ENCODE data around the gene KIAA1958.

KIAA1958 gene

DNA sequence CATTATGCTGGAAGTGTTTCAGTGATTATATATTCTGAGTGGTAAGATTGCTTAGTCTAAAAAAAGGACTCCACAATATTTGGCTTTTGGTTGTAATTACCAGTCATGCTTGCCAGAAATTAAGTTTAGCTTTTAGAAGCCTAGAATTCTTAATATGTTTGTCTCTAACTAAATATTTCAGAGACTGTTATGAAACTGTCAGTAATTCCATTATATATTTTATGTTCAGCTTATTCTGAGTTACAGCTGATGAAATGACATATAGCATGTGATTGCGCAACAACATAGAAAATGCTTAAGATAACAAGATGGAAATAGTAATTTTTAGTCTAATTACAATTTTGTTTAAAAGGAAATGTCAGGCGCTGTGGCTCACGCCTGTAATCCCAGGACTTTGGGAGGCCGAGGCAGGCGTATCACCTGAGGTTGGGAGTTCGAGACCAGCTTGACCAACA lies 44.2 kb downstream of the KIAA1958 start:
- peak; percentile 72 to 80 for DNase-seq (ENCODE audit: low read depth in 2 of 2)

DNA sequence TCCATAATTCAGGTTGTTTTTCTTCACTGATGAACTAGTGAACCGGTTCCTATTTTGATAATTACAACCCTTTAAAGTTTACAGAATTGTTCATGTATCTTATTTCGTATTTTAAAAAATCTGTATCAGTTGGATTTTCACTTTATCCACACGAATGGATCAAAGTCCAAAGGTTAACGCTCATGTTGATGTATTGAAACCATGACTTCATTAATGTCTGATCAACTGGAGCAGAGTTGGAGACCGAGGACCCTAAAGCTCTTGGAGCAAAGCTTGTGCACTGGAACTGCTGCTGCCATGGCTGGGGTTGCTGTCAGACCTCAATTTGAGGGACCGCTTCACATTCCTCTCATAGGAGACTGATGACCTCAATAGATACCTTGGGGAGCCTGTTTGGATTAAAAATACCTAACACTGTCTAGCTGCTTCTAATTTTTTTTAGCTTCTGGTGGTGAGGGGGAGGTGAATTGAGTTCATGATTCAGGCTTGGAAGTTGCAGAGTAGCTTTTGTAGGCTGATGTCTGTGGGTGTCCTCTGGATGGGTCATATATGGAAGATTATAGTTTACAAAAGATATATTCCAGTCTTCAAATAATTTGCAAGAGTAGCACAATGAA lies 45.1 kb downstream of the KIAA1958 start:
- DNase-seq (ENCODE audit: low read depth in 2 of 2) = peak; percentile 56 to 60

DNA sequence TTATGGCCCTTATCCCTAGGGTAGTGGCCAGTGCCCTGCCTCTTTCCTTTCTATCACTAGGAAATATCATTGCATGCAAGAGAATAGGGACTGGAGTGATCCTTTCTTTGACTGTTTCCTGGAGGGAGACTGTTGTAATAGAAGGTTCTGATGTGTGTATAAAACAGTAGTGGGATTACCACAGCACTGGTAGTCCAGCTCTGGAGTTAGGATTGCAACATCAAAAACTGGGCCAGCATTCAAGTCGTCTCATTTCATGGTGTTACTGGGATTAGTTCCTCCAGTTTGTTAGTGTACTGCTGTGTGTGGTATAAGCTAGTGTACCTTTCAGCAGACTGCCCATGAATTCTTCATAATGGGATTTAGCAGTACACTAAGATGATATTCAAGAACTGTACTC lies 45.8 kb downstream of the KIAA1958 start:
- peak; percentile 59 to 62 for DNase-seq (ENCODE audit: low read depth in 2 of 2)

DNA sequence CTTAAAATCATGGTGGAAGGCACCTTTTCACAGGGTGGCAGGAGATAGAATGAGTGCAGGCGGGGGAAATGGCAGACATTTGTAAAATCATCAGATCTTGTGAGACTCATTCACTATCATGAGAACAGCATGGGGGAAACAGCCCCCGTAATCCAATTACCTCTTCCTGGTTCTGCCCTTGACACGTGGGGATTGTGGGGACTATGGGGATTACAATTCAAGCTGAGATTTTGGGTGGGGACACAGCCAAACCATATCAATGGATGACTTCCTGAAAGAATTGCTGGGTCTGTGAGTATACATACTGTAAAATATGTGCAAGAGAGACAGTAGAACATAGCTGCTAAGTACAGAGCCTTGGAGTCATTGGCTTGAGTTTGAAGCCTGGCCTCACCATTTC lies 47.0 kb downstream of the KIAA1958 start:
- DNase-seq (ENCODE audit: low read depth in 2 of 2) = no peak

DNA sequence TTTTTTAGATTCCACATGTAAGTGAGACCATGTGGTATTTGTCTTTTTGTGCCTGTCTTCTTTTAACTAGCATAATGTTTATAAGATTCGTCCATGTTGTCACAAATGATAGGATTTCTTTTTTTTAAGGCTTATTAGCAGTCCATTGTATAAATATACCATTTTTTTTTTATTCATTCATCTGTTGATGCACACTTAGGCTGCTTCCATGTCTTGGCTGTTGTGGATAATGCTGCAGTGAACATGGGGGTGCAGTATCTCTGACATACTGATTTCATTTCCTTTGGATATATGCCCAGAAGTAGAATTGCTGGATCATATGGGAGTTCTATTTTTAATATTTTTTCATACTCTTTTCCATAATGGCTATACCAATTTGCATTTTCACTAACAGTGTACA lies 48.7 kb downstream of the KIAA1958 start:
- peak in 1 of 2 experiments; percentile 76 for DNase-seq (ENCODE audit: low read depth in 2 of 2)

DNA sequence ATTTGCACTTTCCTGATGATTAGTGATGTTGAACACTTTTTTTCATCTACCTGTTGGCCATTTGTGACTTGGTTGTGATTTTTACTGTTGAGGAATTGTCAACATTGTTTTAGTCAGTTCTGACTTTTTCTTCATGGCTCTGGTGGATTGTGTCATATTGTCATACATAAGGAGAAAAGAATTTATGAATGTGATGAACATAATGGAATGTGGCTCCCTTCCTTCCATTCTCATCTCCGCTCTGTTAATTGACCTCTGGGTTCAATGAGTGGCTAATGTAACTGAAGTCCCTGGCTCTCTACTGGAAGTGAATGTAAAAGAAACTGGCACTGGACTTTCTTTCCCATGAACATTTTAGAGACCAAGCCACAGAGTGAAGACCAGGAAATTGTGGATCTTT lies 49.2 kb downstream of the KIAA1958 start:
- peak in 1 of 2 experiments; percentile 48 for DNase-seq (ENCODE audit: low read depth in 2 of 2)

DNA sequence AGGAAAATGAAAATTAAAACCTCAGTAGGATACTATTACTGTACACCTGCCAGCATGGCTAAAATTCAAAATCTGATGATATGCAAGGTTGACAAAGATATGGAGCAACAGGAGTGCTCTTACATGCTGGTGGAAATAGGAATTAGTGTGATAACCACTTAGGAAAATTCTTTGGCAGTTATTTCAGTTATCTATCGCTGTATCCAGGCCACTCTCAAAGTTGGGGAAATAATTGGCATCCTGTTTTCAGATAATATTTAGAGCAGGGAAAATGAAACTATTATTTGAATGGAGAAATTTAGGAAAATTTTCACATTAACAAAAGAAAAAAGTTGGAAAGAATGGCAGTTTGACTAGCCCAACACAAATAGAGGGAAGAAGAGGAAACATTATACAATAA lies 50.9 kb downstream of the KIAA1958 start:
- no peak for DNase-seq (ENCODE audit: low read depth in 2 of 2)

DNA sequence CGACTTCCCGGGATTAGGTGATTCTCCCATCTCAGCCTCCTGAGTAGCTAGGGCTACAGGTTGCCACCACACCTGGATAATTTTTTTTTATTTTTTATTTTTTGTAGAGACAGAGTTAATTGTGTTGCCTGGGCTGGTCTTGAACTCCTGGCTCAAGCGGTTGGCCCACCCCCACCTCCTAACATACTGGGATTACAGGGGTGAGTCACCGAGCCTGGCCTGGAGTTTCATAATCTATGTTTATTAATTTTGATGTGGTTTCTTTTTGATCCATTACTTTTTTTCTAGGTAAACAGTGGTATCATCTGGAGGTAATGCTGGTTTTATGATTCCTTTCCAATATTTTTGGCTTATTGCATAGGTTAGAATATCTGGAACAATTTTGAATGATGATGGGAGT lies 54.2 kb downstream of the KIAA1958 start:
- DNase-seq (ENCODE audit: low read depth in 2 of 2) = no peak

DNA sequence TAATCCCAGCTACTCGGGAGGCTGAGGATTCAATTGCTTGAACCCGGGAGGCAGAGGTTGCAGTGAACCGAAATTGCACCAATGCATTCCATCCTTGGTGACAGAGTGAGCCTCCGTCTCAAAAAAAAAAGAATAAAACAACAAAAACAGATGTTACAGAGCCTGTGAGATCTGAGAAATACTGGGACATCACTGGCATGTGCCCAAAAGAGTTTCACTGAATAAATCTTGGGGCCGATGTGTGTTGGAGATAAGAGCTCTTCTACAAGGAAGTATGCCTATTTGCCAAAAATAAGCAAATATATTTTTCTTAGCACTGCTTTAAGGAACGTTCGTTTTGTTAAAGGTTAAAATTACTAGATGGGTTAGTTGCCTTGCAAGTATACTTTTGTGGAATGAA lies 55.1 kb downstream of the KIAA1958 start:
- DNase-seq (ENCODE audit: low read depth in 2 of 2) = peak in 1 of 2 experiments; percentile 49

DNA sequence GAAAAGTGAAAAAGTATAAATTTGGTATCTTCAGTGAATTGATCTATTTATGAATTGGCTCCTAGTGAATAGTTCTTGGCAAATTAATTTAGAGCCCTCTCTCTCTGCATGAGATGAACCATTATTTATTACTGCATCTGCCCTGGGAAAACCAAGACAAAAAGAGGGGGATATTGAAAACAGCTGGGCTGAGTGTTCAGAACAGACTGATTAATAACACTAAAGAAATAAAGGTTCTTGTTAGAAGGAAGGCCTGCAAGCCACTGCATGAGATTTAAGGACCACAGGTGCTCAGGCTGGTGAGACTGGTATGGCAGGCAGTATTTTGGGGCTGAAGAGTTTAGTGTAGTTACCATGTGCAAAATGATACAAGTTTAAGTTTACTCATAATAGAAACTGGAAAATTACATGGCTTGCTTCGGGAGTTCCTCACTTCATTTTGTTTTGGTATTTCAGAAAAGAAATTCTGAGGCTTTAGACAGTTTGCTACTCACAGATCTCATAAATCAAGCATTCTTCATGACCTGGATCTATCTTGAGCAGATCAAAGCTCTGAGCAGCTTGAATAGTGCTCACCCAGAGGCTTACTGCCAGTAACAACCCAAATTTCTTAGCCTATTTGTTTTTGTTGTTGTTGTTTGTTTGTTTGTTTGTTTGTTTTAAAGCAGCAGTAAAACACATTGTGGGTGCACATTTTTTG lies 56.1 kb downstream of the KIAA1958 start:
- no peak for DNase-seq (ENCODE audit: low read depth in 2 of 2)

DNA sequence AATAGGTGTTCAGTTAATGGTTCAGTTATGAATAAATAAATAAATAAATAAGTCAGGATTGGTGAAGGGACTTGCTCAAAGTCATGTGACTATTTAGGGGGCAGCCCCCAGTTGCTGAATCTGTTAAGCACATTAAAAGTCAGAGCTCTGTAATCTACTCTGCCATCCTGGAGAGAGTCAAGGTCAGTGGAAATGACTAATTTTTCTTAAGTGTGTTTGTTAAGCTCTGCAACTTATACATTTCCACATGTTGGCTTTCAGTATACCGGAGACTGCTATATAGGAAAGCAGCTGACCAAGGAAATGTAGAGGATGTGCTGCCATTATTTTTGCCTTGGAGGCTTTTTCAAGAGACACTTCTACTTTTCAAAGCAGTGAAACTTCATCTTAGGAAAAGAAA lies 57.9 kb downstream of the KIAA1958 start:
- no peak for DNase-seq (ENCODE audit: low read depth in 2 of 2)

DNA sequence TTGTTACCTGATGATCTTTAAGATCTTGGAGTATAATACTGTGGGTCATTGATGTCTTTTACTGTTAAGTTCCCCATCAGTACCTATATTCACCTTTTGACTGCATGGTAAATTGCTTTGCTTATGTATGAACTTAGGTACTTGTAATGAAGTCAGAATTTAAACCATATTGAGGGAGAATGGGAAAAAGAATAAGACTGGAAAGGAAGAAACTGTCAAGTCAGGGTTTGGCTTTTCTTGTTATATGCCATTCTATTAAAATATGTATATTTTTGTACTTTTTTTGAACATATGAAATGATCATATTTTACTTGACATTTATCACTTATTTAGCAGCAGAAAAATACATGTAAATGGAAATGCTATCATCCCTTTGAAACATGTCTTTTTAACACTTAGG lies 58.6 kb downstream of the KIAA1958 start:
- DNase-seq (ENCODE audit: low read depth in 2 of 2) = no peak

DNA sequence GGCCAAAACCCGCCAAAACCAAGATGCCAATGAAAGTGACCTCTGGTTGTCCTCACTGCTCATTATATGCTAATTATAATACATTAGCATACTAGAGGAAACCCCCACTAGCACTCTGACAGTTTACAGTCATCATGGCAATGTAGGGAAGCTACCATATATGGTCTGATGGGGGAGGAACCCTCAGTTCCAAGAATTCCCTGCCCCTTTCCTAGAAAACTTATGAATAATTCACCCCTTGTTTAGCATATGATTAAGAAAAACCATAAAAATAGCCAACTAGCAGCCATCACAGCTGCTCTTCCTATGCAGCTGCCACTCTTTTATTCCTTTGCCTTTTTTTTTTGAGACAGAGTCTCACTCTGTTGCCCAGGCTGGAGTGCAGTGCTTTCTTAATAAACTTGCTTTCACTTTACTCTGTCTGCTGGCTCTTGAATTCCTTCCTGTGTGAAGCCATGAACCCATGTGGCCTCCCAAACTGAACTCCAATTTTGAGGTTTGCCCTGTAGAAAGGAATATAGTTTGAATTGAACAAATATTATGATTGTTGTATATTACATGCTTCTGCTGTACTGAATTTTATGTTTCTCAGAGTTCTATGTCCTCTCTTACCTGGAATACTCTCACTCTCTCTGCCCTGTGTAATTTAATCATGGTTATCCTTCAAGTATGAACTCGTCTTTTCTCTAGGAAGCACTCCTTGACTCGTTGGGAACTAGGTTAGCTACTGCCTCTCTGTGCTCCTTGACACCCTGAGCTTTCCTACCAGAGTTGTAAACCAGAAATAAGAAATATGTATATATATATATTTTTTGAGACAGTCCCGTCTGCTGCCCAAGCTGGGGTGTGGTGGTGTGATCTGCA lies 59.8 kb downstream of the KIAA1958 start:
- no peak for DNase-seq (ENCODE audit: low read depth in 2 of 2)

DNA sequence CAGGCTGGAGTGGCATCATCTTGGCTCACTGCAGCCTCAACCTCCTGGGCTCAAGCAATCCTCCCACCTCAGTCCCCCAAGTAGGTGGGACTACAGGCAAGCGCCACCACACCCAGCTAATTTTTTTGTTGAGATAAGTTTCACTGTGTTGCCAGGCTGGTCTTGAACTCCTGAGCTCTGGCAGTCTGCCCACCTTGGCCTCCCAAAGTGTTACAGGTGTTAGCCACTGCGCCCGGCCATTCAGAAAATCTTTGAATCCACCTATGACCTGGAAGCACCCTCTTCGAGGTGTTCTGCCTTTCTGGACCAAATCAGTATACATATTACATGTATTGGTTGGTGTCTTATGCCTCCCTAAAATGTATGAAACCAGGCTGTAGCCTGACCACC lies 61.4 kb downstream of the KIAA1958 start:
- DNase-seq (ENCODE audit: low read depth in 2 of 2) = no peak

DNA sequence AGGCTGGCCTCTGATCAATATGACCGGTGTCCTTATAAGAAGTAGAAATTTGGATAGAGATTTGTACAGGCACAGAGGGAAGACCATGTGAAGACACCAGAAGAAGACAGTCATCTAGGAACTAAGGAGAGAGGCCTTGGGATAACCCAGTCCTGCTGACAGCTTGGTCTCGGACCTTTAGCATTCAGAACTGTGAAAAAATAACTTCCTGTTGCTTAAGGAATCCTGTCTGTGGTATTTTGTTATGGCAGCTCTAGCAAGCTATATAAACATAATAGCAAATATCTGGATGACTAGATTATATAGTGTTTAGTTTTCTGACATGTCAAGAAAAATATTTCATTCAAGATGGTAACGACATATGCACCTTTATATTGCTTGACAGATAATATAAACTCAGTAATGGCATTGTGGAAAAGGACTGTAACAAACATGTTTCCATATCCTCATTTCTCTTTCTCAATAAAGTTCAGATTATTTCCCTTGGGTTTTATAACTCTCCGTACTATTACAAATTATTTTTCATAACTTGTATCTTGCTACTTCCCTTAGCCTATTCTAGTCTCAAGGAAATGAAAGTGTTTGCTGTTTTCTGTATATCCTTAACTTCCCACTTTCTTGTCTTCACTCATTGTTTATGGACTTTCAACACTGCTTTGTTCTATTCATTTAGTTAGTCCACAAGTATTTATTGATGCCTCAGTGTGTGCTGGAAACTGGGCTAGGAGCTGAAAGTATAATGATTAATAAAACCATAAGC lies 62.4 kb downstream of the KIAA1958 start:
- DNase-seq (ENCODE audit: low read depth in 2 of 2) = no peak

DNA sequence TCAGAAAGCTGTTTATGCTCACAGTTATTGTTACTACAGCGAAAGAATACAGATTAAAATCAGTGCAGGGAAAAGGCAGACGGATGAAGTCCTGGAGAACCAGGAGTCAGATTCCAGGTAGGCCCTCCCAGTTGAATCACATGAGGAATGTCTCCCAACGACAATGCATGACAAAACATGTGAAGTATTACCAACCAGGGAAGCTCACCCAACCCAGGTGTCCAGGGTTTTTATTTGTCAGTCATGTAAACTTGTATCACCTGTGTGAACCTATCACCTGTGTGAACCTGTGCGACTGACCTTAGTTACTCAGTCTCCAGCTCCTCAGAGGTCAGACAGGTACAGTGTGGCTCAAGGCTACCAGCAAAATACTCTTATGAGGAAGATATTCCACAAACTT lies 63.9 kb downstream of the KIAA1958 start:
- DNase-seq (ENCODE audit: low read depth in 2 of 2) = no peak

DNA sequence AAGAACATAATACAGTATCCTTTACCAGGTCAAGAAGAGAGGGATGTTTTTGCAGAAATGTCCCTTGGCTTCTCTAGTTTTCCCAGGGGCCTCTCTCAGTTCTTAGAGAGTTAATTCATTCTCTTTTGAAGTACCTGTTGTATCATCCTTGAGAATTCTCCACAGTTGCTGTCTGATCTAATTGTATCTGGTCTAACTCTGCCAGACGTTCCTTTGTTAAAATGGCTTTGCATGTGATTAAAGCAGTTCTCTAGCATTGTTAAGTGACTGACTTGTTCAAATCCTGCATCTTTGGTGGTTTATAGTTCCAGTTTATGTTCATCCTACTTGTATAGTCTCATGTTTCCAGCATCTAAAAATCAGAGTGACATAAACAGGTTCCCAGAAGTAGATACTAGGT lies 65.0 kb downstream of the KIAA1958 start:
- DNase-seq (ENCODE audit: low read depth in 2 of 2) = no peak

DNA sequence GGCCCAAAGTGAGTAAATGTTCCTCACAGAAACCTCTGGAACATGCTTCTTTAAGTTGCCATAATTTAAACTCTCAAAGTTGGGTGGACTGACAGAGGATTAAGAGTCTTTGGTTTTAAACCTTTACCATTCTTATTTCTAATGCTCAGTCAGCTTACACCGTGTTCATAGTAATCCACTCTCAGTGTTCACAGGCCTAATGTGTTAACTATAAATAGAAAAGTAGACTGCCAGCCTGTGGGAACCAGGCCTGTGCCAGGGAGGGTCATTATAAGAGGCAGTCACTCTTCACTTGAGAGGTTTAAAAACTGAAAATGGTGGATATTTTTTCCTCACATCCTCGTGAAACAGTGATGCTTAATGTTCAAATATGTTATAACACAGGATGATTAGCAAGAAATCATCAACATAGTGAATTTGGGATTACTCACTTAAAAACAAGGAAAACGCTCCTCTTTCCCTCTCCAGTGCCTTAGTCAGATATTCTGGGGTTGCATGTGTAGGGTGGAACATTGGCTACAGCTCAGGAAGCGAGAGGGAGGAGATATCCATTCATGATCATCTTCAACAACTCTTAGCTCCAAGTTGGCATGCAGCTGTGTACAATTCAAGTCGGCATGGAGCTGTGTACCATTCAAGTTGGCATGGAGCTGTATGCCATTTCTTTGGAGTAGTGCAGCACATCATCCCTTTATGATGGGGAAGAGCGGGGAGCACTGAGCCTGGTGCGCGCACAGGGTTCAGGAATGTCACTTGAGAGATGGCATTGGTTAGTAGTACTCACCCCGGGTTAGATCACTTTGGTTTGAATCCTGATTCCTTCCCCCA lies 65.8 kb downstream of the KIAA1958 start:
- DNase-seq (ENCODE audit: low read depth in 2 of 2) = no peak

DNA sequence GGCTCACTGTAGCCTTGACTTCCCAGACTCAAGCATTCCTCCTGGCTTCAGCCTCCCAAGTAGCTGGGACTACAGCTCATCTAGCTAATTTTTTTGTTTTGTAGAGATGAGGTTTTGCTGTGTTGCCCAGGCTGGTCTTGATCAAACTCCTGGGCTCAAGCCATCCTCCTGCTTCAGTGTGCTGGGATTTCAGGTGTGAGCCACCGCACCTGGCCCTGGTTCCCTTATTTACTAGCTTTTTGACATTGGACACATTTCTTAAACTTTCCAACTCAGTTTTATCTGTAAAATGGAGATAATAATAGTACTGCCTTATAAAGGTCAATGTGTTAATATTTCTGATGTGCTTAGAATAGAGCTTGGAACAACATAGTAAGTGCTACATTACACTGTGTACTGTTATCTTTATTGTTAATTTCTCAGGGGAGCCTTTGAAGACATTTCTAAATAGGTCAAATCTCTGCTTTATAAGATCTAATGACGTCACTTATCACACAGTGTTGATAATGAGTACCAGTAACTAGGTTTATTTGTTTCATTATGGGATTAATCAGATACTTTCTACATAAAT lies 66.7 kb downstream of the KIAA1958 start:
- no peak for DNase-seq (ENCODE audit: low read depth in 2 of 2)

DNA sequence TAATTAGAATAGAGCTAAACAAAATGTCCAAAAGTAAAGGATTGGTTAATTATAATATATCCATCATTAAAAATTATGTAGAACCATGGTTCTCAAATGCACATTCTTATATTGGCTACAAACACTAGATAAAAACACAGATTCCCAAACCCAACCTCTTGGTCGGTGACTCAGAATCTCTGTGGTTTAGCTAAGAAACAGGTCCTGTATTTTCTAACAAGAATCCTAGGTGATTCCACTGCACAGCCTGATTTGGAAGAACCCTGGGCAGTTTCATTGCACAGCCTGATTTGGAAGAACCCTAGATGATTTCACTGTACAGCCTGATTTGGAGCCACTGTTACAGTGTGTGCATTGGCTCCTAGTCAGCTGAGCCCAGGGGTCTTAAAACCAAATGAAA lies 67.9 kb downstream of the KIAA1958 start:
- DNase-seq (ENCODE audit: low read depth in 2 of 2) = no peak

Data from fibroblast of skin of left biceps (primary cell).